Endodermal cell (in vitro differentiated cells): Measurements from ENCODE around the gene ISCA1. TPM values are rescaled to one million over a fixed set of nuclear protein-coding genes. Genes with fewer than 3 reads are reported as not detected.

Source experiments
- DNase-seq: peaks from one replicate; pipeline ENCODE4 v3.0.0-alpha.2; 2017
- H3K27ac ChIP-seq: 2 replicates; pipeline ENCODE4 v1.5.1; 2013; ENCODE audit warnings: mild to moderate bottlenecking, low read depth, low read length, moderate library complexity
- H3K27me3 ChIP-seq: 2 replicates; pipeline ENCODE4 v1.6.1; 2013; ENCODE audit warnings: mild to moderate bottlenecking, low read length, moderate library complexity; ENCODE audit not compliant: insufficient read depth, control insufficient read depth, poor library complexity, severe bottlenecking
- H3K36me3 ChIP-seq: 2 replicates; pipeline ENCODE4 v1.7.0; 2013; ENCODE audit warnings: mild to moderate bottlenecking, low read length, moderate library complexity; ENCODE audit not compliant: control insufficient read depth, insufficient read depth
- H3K4me1 ChIP-seq: one replicate; pipeline ENCODE4 v1.7.0; 2013; ENCODE audit warnings: low read length; ENCODE audit not compliant: control insufficient read depth, insufficient read depth
- H3K4me3 ChIP-seq: 2 replicates; pipeline ENCODE4 v1.5.1; 2013; ENCODE audit warnings: mild to moderate bottlenecking, low read length, moderate library complexity
- H3K9ac ChIP-seq: 2 replicates; pipeline ENCODE4 v1.6.1; 2013; ENCODE audit warnings: mild to moderate bottlenecking, low read length, moderate library complexity; ENCODE audit not compliant: poor library complexity, severe bottlenecking; ENCODE audit errors: extremely low read depth
- H3K9me3 ChIP-seq: 2 replicates; pipeline ENCODE4 v1.6.1; 2013; ENCODE audit warnings: mild to moderate bottlenecking, low read length, moderate library complexity; ENCODE audit not compliant: control insufficient read depth
- H3K27ac Mint-ChIP-seq: 2 replicates; pipeline ENCODE4 v1.8.0; 2020; ENCODE audit warnings: mixed read lengths
- H3K27me3 Mint-ChIP-seq: 2 replicates; pipeline ENCODE4 v1.8.0; 2021; ENCODE audit warnings: mild to moderate bottlenecking, mixed read lengths; ENCODE audit not compliant: insufficient read depth
- H3K36me3 Mint-ChIP-seq: 2 replicates; pipeline ENCODE4 v1.8.0; 2020; ENCODE audit warnings: low read depth, mixed read lengths
- H3K4me1 Mint-ChIP-seq: 2 replicates; pipeline ENCODE4 v1.8.0; 2020; ENCODE audit warnings: mixed read lengths
- H3K4me3 Mint-ChIP-seq: 2 replicates; pipeline ENCODE4 v1.8.0; 2020; ENCODE audit warnings: mild to moderate bottlenecking, moderate library complexity, mixed read lengths
- H3K9me3 Mint-ChIP-seq: 2 replicates; pipeline ENCODE4 v1.8.0; 2020; ENCODE audit warnings: mild to moderate bottlenecking, mixed read lengths
- WGBS, 2 experiments: methylation state at CpG; one replicate each; pipeline versions ENCODE4 v1.1.5 to v1.1.7; 2013; ENCODE audit warnings: missing lambda C conversion rate in 2 of 2, mixed read lengths in 1 of 2; ENCODE audit not compliant: insufficient coverage in 1 of 2, insufficient read length in 1 of 2; 5-methylcytosine and 5-hydroxymethylcytosine counted together
- total RNA-seq, 2 donors: library from RNA; stranded (reverse); fragmentation: NEBNext Ultra II Directional in 1 of 2; extraction: Animal tissue kit (Norgen Biotek cat#: 25700) in 1 of 2; gene quantifications; 2 replicates in 1 of 2; 3 replicates in 1 of 2; pipeline ENCODE4 v1.2.1, GENCODE V29; 2021
- TF ChIP-seq, protein P1 (sequence below): fragments of 200-600 bp; sonication (generic); conservative IDR thresholded peaks from 2 replicates; pipeline ENCODE4 v1.5.0; 2021; ENCODE audit warnings: antibody characterized with exemption, mild to moderate bottlenecking

Gene ISCA1
- total RNA-seq, 2 donors from 2014 or later, result 29.6 to 33.7 TPM

DNA sequence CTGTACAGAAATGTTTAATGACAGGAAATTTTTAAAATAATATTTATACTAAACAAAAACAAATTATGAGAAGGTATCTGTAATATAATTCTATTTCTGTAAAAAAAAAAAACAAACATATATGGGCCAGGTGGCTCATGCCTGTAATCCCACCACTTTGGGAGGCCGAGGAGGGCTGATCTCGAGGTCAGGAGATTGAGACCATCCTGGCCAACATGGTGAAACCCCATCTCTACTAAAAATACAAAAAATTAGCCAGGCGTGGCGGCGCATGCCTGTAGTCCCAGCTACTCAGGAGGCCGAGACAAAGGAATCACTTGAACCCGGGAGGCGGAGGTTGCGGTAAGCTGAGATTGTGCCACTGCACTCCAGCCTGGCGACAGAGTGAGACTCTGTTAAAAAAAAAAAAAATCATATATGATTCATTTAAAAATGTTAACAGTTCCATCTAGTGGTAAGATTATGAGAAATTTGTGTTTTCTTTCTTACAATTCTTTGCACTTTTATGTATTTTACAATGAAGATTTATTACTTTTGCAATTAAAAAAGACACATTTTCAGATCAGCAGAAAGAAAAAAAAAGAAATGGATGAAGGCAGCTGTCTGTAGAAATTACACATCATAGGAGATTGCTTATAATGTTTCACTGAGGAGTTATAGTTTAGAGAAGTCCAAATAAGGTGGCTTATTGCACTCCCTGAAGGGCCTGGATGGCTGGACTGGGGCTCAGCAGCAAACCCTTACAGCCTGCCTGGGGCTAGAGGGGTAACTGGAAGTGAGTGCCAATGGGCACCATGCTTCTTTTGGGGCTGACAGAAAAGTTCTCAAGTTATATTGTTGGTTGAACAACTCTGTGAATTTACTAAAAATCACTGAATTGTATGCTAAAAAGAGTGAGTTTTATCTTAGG, 43.2 kb downstream of the ISCA1 start:
- no peaks in the 10 kb centered on the region for H3K36me3 Mint-ChIP-seq
- H3K27ac ChIP-seq, result no peak overlapping the region
- no peak overlapping the region for H3K4me3 ChIP-seq
- H3K9me3 Mint-ChIP-seq, result no peaks in the 10 kb centered on the region
- H3K4me1 ChIP-seq, result no peaks in the 10 kb centered on the region
- H3K27me3 Mint-ChIP-seq, result no peaks in the 10 kb centered on the region
- no peak for DNase-seq
- H3K27me3 ChIP-seq, result no peaks in the 10 kb centered on the region
- no peaks in the 10 kb centered on the region for H3K9me3 ChIP-seq
- TF ChIP-seq, protein P1, sequence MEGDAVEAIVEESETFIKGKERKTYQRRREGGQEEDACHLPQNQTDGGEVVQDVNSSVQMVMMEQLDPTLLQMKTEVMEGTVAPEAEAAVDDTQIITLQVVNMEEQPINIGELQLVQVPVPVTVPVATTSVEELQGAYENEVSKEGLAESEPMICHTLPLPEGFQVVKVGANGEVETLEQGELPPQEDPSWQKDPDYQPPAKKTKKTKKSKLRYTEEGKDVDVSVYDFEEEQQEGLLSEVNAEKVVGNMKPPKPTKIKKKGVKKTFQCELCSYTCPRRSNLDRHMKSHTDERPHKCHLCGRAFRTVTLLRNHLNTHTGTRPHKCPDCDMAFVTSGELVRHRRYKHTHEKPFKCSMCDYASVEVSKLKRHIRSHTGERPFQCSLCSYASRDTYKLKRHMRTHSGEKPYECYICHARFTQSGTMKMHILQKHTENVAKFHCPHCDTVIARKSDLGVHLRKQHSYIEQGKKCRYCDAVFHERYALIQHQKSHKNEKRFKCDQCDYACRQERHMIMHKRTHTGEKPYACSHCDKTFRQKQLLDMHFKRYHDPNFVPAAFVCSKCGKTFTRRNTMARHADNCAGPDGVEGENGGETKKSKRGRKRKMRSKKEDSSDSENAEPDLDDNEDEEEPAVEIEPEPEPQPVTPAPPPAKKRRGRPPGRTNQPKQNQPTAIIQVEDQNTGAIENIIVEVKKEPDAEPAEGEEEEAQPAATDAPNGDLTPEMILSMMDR, result no peak
- peaks cover 3% of the 10 kb centered on the region for H3K4me1 Mint-ChIP-seq
- 91 to 93% methylated on average over 5 to 9 of the region's 10 CpGs for WGBS, 2 experiments
- no peaks in the 10 kb centered on the region for H3K36me3 ChIP-seq
- no peak overlapping the region for H3K27ac Mint-ChIP-seq
- no peak overlapping the region for H3K4me3 Mint-ChIP-seq
- H3K9ac ChIP-seq, result no peak overlapping the region

- no peak overlapping the region for H3K4me3 ChIP-seq
- no peaks in the 10 kb centered on the region for H3K9me3 ChIP-seq
- TF ChIP-seq, protein P1, result no peak
- no peak for DNase-seq
- no peaks in the 10 kb centered on the region for H3K36me3 Mint-ChIP-seq
- no peaks in the 10 kb centered on the region for H3K27me3 ChIP-seq
- H3K4me1 Mint-ChIP-seq, result no peaks in the 10 kb centered on the region
- H3K27me3 Mint-ChIP-seq, result no peaks in the 10 kb centered on the region
- no peak overlapping the region for H3K9ac ChIP-seq
- H3K4me3 Mint-ChIP-seq, result no peak overlapping the region
- no peaks in the 10 kb centered on the region for H3K36me3 ChIP-seq
- WGBS, 2 experiments, result 89 to 100% methylated on average over 1 to 2 of the region's 2 CpGs
- H3K27ac Mint-ChIP-seq, result no peak overlapping the region
- no peaks in the 10 kb centered on the region for H3K4me1 ChIP-seq
- no peaks in the 10 kb centered on the region for H3K9me3 Mint-ChIP-seq
- no peak overlapping the region for H3K27ac ChIP-seq
Observed at GRCh38 chr9:86230858-86231257, 51.5 kb downstream of the ISCA1 start.

DNA sequence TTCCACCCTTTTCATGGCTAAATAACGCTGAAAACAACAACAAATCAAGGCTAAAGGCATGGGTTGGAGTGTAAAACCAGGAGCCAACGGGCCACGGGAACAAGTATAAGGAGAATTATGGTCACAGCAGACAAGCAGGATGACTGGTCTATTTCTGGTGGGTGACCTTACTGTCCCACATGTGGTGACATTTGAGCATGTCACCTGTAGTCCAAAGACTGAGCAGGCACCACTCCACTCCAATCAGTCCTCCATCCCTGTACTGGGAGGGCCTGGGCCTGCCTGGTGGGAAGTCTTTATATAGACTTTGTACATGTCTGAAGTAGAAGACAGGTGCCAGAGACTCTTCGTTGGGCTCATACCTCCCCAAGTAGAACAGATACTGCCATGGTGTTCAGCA, 59.7 kb downstream of the ISCA1 start:
- Histone ChIP-seq H3K4me1 (no peaks in the 10 kb centered on the region), H3K27ac (no peak overlapping the region), H3K9me3 (no peaks in the 10 kb centered on the region), H3K36me3 (no peaks in the 10 kb centered on the region), H3K27me3 (no peaks in the 10 kb centered on the region), H3K4me3 (no peak overlapping the region), H3K9ac (no peak overlapping the region)
- Mint-ChIP-seq H3K4me3 (no peak overlapping the region), H3K9me3 (no peaks in the 10 kb centered on the region), H3K27ac (no peak overlapping the region), H3K27me3 (no peaks in the 10 kb centered on the region), H3K4me1 (no peaks in the 10 kb centered on the region), H3K36me3 (no peaks in the 10 kb centered on the region)
- TF ChIP-seq, protein P1, result no peak
- 90 to 100% methylated on average over 3 to 4 of the region's 4 CpGs for WGBS, 2 experiments
- no peak for DNase-seq
